Epithelial cell of prostate (primary cell): Measurements from ENCODE around the gene ZNF219.

Experiments used
- DNase-seq: peaks from one replicate; pipeline ENCODE4 v3.0.0-alpha.2; 2011; ENCODE audit warnings: low read depth, low spot score
- H3K27ac ChIP-seq: fragments of 450-650 bp; 2 replicates; pipeline ENCODE4 v1.5.1; 2017; ENCODE audit warnings: mild to moderate bottlenecking

Gene ZNF219

DNA sequence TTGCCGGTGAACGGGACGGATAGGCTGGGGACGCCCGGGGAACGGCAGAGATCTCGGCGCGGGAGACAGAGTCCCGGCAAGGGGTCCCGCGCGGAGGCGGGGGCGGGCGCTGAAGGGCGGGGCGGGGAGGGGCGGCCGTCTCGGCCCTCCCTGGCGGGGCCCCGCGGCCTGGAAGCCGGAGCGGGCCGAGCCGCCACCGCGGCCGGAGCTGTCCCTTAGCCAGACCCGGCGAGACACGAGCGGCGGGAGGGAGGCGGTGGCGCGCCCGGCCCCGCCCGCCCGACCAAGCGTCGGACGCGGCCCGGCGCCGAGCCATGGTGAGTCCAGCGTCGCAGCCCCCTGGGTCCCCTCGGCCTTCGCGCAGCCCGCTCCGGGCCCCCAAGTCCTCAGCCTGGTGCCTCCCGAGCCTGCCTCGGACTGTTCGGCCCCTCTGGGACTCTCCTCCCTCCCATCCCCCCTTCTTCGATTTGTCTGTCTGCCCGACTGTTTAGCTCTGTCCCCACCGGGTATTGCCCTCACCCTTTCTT is 28.3 kb downstream of the ZNF219 start, which contains the start of gene ARHGEF40:
Gene ARHGEF40, plus strand, starts transcription at position 222 of the 527 bp plus-strand sequence. Its CDS starts 93 bp downstream, at position 315.
- H3K27ac ChIP-seq = peak within 1 kb of the TSS; percentile 49
- no peak for DNase-seq

- H3K27ac ChIP-seq = peak overlapping the region; percentile 49
- no peak for DNase-seq
These were observed 28.9 kb downstream of the ZNF219 start for GRCh38 chr14:21069388-21070082.

DNA sequence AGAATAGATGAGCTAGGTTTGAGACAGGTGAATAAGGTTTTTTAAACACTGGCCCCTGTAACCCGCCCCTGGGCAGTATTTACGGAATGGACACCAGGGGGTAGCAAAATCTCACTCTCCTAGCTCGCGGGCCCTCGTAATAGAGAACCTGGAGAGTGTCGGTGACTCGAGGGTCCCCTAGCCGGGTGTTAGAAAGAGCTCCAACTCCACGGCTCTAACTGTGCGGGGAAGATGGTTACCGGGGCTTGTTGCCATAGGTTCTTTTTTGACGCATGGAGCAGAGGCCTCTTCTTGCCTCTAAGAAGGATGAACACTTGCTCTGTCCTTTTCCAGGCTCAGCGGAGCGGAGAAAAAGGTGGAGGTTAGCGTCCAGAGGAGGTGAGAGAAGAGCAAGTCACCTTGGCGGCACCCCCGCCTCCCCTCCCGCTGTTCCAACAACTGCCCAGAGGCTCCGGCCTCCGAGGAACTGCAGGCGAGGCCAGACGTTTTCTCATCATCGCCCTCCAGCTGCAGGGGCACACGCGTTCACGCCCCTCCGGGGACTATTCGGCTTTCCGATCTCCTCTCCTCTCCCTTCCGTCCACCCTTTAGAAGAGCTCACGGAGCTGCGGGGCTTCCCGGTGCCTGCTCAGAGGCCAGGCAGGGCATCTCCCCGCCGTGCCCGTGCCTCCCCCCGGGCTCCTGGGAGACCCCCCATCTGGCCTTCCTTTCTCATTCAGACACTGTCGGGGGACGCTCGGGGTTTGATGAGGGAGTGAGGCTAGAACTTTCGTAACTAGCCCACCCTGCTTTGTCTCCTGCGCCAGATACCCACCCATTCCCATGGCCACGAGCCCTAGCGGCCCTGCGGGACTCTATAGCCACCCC is 29.7 kb downstream of the ZNF219 start:
- no peak for DNase-seq
- H3K27ac ChIP-seq = no peak overlapping the region

DNA sequence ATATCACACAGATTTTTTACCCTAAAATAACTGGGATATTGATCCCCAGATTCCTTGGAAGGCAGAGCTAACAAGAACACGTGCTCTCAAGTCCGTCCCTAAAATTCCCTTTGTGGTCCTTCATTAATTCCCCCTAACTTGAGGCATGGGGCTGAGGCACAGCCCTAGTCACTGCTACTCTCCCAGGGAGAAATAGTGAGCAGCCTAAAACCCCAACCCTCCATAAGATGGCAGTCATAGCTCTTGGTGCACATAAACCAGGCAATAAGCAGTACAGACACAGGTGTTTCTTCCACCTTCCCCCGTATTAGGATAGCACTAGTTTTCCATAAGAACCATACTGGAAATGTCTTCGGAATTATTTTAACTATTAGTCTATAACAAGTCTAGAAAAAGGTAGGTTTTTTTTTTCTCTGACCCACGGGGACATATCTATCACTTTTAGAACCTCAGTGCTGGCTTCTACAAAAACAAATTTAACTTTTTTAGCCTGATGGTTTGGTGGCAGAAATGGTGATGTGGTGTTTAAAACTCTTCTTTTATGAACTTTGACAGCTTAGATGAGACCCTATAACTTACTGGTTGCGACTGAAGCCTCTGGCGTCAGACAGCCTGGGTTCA is 31.5 kb downstream of the ZNF219 start:
- no peak for DNase-seq
- H3K27ac ChIP-seq = no peak overlapping the region

DNA sequence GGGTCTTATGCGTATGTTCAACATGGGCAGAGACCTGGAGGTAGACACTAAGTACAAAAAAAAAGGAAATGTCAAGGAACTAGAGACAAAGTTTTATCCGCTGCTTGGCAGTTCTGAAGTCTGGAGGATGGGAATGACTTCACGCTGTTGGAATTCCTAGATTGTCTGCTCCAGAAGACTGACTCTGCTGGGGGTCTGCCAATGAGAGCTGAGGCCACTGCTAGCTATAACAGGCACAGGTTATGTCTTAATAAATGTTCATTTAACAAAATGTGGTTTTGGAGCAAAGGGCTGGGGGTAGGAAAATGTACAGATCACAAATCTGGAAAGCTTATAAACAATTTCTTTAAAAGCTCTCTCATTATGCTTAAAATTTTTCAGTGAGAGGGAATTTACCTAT is 35.0 kb downstream of the ZNF219 start:
- no peak overlapping the region for H3K27ac ChIP-seq
- DNase-seq = no peak

DNA sequence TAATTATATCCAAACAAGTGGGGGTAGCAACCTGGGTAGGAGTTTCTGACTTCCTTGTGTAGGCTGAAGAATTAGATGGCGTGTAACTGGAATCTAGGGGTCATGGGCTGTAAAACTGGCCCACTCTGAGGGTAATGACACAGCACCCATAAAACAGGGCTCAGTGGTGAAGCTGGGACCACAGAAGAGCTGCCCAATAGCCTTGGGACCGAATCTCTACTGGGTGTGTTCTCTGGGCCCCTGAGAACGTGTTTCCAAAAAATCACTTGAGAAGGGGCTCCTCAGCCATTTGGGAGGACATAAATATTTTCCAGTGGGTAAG is 37.1 kb downstream of the ZNF219 start:
- DNase-seq = no peak
- H3K27ac ChIP-seq = no peak overlapping the region

DNA sequence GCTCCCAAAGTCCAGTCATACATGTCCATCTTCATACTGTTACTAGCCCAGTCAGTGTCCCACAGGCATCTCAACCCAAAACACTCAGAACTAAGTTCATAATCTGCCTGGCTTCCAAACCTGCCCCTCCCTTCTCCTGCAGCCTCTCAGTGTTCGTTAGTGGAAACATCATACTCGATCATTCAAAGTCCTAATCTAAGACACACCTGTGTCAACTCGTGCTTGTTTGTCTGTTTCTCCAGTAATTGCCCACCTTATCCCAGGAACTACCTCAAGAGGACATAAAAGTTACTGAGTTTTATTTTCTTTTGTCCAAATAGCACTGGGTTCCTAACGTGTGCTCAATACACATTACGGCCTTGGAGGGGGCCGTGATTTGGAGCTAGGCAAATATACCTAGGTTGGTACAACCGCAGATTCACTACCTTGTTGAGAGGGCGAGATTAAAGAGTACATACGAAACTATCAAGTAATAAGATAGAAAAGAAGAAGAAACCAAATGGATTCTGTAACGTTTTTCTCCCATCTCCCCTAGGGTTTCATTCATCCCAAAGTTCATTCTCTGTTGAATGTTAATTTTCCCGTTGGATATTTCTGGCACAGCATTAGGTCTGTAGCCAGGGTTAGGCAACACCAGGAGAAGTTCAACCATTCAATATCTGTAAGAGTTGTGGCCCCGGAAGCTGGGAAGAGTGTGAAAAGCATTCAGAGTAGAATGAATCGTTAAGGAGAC is 37.7 kb downstream of the ZNF219 start:
- DNase-seq = no peak

GRCh38 chr14:21059842-21060613 is 38.4 kb downstream of the ZNF219 start:
- H3K27ac ChIP-seq = no peak overlapping the region
- DNase-seq = no peak

More for the DNA sequence above, 37.7 kb downstream of the ZNF219 start:
- H3K27ac ChIP-seq = no peak overlapping the region

GRCh38 chr14:21058903-21059302 is 39.6 kb downstream of the ZNF219 start:
- H3K27ac ChIP-seq = no peak overlapping the region
- DNase-seq = no peak

- DNase-seq = no peak
- no peak within 1 kb of the TSS for H3K27ac ChIP-seq
These were observed 40.4 kb downstream of the ZNF219 start, which contains the start of gene RNASE8 for GRCh38 chr14:21057803-21058675. Gene RNASE8 (plus strand): TSS chr14:21057822. CDS start chr14:21057893, 71 bp downstream.

- no peak overlapping the region for H3K27ac ChIP-seq
- DNase-seq = no peak
These were observed 41.8 kb downstream of the ZNF219 start for GRCh38 chr14:21056520-21057163.

DNA sequence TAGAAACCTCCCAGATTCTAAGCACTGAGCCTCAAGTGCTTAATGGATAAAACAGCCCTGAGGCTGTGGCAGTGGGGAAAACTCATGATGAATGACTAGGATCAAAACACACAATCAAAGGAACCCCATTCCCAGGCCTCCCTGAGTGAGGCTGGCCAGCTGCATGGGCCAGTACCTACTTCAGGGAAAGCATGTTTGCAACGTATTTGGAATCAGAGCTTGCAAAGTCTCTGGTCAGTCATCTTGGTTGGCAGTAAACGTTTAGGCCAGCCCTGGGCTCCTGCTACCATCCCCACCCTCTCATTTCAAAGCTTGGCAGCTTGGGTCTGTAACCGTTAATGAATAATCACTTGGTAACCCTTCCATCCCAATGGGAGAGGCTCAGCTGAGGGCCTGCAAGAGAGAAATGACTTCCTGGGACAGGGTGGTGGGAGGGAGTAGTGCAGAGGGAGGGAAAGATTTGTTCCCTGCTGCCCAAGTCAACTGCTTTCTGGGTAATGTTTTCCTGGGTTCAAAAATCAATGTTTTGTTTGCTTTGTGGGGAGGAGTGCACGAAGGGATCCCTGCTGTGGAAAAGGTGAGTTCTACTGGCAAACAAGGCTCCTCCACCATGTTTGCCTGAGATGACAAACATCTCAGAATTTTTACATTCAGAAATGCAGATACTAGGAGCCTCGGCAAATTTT is 42.9 kb downstream of the ZNF219 start:
- DNase-seq = no peak
- H3K27ac ChIP-seq = no peak overlapping the region

DNA sequence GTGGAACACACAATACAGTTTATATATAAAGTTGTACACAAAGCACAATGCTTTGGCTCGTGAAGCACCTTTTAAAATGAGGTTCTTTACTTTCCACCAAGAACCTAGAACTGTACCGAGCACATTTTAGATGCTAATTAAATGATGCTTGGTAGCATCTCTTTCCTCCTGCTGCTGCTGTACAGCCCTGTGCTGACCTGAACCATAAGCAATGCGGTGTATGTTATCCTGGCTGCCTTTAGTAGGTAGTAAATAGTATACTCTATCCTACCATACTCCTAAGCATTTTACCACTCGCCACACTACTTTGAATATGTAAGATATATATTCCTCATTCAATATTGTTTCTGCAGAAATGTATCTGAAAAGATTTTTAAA is 43.7 kb downstream of the ZNF219 start:
- no peak overlapping the region for H3K27ac ChIP-seq
- DNase-seq = no peak

DNA sequence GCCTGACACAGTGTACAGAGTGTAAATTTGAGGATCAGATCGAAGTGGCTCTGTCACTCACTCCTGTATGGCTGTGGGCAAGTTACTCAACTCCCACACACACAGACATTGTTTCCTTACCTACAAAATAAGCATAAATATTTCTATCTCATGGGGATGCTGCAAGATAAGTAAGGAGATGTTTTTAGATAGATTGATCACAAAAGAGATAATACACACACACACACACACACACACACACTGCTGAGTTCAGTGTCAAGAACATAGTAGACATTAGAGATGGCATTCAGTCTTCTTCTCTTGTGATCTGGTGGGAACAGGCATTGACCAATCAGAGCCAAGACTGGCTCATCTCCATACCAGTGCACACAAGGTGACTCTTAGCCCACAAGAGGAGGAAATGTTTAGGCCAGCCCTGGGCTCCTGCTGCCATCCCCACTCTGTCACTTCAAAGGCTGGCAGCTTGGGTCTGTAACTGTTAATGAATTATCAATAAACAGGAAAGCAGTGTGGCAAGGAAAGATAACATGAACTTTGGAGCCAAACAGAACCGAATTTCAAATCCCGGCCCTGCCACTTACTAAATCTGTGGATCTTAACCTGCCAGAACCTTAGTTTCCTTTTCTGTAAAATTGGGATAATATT is 44.2 kb downstream of the ZNF219 start:
- no peak overlapping the region for H3K27ac ChIP-seq
- no peak for DNase-seq

GRCh38 chr14:21053184-21054122 is 45.0 kb downstream of the ZNF219 start:
- no peak for DNase-seq
- no peak overlapping the region for H3K27ac ChIP-seq

GRCh38 chr14:21050597-21050996 is 47.9 kb downstream of the ZNF219 start:
- DNase-seq = no peak
- no peak overlapping the region for H3K27ac ChIP-seq
